Lung microvascular endothelial cell (primary cell): ENCODE data around the gene RERE. TPM values are rescaled to one million over a fixed set of nuclear protein-coding genes. Genes with fewer than 3 reads are reported as not detected.
A peak's percentile ranks its signal among the peaks of the same experiment; 100 is the strongest.
"Not testable (repeated sequence)": the region's sequence is repeated elsewhere in the genome, so short reads cannot be mapped to it uniquely, and the experiment has no call there.

Source experiments
- DNase-seq, 2 donors: peaks; one replicate each; pipeline versions ENCODE4 v3.0.0 to v3.0.0-alpha.2; 2010; ENCODE audit warnings: low read depth in 2 of 2
- total RNA-seq: library from RNA; depleted of rRNA; stranded (reverse); fragments of >200 nt; gene quantifications from 2 replicates; pipeline ENCODE4 v1.2.1, GENCODE V29; 2014

Gene RERE
- total RNA-seq, 1 donor from 2014 or later = 86.5 TPM

DNA sequence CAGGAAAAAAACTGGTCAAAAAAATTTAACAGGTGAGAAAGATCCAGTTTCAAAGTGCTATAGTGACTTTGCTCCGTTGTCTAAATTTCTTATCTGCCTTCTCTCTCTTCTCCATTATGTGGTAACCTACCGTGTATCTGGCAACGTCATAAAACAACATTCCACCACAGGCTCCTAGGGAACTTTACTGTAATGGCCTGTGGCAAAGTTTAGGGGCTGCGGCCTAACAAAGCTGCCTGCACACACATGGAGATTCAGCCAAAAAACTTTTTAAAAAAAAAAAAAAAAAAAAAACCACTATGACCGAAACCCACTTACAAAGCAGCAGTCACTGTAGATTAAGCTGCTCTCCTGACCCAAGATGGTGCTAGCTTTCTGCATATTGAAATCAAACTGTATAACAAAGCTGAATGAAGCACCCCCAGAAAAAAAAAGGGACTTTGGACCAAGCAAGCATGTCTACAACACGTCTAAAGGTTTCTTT is 296.9 kb downstream of the RERE start:
- no peak for DNase-seq

DNA sequence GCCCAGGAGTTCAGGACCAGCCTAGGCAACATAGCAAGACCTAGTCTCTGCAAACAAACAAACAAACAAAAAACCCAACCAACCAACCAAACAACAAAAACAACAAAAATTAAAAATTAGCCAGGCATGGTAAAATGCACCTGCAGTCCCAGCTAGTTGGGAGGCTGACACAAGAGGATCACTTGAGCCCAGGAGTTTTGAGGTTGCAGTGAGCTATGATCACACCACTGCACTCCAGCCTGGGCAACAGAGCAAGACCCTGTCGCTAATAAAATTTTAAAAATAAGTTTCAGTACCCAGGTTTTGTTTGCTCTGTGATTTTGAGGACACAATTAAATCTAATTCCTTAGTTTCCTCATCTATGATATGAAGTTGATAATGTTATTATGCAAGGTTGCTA is 298.3 kb downstream of the RERE start:
- DNase-seq = no peak

DNA sequence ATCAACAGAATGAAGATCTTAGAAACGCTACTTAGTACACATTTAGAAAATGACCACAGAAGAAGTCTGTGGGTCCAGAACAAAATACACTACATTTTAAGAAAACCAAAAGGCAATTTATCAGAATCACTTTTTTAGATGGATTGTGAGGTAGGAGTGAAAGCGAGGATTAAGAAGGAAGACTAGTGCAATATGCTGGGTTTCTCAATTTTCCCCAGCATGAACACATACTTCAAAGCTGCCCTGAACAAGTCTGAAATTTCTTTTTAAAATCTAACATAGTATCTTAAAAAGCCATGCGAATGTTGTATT is 299.0 kb downstream of the RERE start:
- no peak for DNase-seq

DNA sequence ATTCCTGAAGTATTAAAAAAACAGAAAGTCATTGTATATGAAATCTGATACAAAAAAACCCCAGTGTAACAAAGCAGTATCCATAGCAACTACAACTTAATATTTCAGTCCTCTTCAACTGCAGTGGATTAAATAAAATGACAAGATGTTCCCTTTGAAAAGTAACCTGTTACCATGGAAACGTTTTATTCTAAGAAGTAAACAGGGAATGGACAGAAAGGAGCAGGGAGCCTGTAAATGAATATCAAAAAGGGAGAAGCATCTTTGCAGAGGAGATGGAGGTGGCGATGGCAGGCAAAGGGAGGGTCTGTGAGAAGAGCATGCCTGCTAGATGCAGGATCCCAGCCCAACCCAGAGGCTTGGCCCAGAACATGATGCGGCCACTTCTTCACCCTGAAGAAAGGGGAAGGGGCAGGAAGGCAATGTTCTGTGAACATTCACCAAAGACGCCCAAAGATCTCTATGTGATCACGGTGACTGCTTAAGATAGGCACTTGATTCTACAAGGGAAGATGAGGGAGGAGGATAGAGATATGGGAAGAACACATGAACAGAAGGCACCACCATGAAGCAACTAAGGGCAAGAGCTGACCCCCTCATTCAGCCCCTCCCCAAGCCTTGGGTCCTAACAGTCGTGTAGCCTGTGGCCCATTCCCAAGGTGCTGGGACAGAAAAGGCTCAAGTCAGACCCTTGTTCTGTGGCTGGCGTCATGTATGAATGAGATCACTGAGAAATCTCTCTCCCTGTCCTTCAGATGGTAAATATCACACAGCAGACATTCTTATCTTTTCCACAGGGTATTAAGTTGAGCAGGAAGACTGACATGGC is 299.6 kb downstream of the RERE start:
- DNase-seq = peak; percentile 22 to 34

DNA sequence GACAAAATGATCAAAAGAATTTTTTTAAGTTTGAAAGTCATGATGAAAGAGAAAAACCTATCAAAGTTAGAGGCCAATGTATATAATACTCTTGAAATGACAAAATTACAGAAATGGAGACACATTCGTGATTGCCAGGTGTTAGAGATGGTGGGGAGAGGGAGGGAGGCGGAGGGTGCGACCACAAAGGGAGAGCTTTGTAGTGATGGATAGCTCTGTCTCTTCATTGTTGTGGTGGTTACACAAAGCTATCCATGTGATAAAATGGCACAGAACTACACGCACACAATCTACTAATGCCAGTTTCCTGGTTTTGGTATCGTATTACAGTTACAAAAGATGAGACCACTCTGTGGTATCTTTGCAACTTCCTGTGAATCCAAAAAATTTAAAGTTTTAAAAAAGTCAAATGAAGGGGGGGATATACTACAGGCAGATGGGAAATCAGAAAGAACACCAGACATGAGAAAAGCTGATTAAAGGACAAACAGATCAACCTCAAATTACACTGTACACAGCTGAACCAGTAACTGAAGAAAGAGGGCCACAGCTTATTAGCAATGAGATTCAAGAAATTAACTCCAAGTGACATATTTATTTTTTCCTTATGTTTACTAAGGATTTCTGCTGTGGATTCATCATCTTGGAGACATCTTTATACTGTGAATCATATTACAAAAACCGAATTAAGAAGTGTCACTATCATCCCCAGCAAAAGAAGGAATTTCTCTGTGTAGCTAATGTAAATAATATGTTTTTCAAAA is 300.5 kb downstream of the RERE start:
- DNase-seq = peak in 1 of 2 donors; percentile 41

DNA sequence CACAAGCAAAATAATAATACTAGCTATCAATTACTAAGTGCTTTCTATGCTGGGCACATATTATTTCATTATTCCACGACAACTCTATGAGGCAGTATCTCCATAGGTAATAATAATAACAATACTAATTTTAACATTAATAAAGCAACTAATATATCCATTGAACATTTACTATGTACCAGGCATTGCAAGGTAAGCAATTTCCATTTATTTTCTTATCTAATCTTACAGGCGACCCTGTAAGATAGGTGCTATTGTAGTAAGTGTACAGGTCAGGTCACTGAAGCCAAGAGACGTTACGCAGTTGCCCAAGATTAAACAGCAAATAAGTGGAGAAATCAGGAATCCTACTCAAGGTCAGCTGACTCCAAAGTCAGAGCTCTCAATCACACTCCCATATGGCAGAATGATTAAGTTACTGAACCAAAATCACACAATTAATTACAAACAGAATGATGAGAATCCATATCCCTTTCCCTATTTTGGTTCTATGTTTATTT is 301.1 kb downstream of the RERE start:
- DNase-seq = no peak

DNA sequence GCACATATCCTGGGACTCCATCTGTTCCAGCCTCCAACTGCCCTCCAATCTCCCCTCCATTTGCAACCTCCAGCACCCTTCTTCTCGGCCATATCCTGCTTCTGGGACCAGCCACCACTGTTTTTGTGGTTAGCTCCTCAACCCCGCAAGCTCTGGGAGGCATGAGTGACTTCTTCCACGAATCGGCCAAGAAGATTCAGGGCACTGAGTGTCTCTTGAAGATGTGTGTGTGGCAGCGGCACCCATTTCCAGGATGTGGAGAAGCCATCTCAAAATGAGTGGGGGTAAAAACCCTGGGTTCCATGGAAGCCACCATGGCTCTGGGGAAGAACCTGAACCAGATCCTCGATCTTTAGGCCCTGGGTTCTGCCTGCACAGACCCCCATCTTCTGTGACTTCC is 304.9 kb downstream of the RERE start:
- DNase-seq = no peak

DNA sequence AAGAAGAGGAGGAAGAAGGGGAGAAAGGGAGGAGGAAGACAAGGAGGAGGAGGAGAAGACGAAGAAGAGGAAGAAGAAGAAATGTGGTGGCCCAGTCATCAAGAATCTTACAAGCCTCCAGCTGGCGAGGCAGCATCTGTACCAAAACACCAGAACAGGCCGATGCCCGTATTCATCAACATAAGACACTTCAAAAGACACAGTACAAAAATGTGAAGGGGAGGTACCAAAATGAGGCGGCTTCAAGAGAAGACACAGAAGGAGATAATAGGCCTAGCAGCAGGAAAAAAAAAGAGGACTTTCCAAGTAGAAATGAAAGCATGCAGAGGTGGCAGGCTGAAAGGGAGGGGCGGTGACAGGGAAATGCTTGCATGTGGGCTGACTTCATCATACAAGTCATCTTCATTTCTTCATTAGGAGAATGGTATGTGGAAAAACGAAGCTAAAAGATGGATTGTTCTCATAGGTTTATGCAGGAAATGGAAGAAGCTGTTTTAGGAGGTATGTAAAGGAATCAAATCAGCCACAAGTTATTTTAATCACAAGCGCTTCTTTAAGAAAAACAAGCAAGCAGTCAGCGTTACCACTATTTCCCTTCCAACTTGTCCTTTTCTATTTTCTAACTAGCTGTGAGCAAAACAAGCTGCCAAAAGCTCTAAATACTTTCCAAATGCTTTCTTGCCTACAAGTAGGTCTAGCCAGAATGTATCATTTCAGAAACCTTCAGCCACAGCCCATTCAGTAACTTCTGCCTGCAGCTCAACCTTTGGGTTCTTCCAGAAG is 307.2 kb downstream of the RERE start:
- DNase-seq = peak in 1 of 2 donors; percentile 53

DNA sequence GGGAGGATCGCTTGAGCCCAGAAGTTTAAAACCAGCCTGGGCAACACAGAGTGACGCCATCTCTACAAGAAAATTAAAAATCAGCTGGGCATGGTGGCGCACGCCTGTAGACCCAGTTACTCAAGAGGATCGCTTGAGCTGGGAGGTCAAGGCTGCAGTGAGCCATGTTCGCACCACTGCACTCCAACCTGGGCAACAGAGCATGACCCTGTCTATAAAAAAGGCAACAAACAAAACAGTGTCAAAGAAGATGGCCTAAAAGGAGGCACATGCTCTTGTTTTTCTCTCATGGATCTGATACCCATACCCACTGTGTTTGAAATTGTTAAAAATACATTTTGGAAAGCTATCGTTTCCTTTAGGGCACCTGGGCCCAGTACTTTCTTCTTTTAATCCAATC is 307.9 kb downstream of the RERE start:
- no peak for DNase-seq

DNA sequence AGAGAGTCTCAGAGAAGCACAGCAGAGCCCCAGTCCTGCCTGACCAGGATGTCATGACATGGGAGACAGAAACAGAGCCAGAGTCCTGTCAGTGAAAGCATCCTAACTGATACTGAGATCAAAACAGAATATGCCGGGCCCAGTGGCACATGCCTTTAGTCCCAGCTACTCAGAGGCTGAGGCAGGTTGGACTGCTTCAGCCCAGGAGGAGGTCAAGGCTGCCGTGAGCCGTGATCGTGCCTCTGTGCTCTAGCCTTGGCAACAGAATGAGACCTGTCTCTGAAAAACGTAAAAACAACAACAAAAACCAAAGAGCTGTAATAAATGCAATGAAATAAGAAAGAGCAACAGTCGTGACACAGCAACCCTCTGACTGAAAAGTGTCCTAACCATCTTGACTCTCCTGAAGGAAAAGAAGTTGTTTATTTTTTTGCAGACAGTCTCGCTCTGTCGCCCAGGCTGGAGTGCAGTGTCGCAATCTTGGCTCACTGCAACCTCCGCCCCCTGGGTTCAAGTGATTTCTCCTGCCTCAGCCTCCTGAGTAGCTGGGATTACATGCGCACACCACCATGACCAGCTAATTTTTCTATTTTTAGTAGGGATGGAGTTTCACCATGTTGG is 310.3 kb downstream of the RERE start:
- no peak for DNase-seq

DNA sequence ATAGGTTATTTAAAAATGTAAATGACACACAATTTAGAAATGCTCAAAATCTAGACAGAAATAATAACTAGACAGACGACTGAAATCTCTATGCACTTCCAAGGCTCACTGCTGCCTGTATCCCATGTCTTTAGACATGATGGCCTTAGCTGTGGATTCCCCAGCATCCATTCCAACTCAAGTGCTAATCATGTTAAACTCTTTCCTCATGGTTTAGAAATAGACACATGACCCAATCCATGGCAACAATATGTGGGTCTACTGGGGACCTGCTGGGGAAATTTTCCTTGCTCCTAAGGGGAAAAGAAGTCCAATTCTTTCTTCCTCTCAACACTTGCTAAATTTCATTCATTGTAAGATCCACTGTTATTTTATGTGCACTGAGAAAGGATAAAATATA is 311.0 kb downstream of the RERE start:
- no peak for DNase-seq

DNA sequence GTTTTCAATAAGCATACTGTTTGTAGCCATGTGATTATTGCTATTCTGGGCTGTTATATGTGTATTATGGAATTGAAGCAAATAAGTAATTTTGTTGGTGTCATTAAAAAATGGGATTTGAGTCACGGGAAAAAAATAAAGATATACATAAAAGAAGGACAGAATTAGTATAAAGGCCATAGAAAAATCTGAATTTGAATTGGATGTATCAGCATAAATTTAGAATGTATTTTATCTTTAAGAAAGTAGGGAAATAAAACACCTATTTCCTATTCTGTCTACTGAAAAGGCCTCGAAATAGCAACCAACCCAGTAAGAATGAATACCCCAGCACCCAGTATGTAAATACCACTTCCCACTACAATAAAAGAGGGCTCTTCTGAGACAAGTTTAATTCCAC is 313.6 kb downstream of the RERE start:
- DNase-seq = no peak

DNA sequence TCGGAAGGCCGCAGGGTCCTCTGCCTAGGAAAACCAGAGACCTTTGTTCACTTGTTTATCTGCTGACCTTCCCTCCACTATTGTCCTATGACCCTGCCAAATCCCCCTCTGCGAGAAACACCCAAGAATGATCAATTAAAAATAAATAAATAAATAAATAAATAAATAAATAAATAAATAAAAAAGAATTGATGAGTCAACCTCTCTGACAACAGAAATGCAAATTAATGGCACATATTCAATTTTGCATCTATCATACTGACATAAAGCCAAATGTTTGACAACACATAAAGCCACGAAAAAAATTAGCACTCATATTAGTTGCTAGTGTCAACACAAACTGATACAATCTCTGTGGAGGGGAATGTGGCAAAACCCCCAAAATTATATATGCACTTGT is 314.5 kb downstream of the RERE start:
- DNase-seq = not testable (repeated sequence)

DNA sequence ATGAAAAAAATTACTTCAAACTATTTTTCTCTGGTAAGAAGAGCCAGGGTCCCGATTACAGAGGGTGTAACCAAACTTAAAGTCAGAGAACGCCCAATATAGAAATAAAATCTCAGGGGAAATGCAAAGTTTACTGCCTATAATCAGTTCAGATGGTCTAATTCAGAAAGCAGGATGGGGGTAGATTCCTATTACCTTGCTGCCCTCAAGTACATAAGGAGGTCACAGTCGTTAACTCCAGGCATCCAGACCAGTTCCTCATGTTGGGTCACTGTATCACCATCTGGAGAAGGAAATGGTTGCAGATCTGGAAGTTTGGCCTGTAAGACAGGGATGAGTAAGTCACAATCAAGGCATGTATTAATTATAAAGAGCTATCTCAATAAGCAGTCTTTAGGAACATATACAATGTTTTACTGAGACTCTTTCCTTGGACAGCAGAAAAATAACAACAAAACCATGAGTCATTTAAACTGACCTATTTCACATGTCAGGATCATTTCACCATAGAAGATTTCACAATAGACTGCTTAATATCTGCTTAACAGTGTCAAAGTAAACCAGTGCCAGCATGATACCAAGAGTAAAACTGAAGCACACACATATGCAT is 320.1 kb downstream of the RERE start:
- peak in 1 of 2 donors; percentile 27 for DNase-seq

DNA sequence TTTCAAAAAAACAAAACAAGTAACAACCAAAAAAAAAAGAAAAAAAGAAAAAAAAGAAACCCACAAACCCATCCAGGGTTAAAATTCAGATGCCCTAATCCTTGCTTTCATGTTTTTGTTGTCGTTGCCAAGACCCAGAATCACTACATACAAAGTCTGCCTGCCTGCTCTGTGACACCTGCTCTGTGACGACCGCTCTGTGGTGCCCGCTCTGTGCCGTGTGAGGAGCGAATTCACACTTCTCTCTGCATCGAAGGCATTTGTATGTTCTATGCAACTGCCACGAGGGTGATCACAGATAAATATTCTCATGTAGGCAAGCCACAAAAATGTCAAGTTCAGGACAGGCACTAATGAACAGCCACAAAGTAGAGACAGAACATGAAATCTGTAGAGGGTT is 321.0 kb downstream of the RERE start:
- no peak for DNase-seq

DNA sequence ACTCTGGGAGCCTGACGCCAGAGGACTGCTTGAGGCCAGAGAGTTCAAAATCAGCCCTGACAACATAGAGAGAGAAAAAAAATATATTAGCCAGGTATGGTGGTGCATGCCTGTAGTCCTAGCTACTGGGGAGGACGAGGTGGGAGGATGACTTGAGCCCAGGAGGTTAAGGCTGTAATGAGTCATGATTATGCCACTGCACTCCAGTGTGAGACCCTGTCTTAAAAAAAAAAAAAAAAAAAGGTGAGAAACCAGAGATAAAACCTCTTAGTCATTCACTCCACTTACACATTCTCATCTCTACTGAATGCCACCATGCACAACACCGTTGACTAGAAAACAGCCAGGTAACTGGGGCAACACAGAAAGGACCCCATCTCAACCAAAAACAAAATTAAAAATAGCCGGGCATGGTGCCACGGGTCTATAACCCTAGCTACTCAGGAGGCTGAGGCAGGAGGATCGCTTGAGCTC is 321.5 kb downstream of the RERE start:
- DNase-seq = no peak

DNA sequence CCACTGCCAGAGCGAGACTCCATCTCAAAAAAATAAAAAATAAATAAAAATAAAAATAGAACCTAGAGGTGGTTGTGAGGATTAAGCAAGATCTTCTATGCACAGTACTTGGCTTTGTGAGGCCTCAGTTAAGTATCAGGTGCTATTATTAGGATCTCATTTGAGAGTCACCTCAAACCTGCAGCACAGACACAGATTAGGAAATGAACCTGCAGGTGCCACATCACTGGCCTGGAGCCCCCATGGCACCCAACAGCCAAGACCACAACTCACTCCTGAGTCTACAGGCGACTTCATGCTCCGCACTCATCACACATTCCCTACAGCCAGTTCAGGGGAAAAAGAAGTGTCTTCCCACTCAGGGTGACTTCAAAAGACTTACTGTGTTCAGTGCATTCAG is 322.8 kb downstream of the RERE start:
- no peak for DNase-seq

DNA sequence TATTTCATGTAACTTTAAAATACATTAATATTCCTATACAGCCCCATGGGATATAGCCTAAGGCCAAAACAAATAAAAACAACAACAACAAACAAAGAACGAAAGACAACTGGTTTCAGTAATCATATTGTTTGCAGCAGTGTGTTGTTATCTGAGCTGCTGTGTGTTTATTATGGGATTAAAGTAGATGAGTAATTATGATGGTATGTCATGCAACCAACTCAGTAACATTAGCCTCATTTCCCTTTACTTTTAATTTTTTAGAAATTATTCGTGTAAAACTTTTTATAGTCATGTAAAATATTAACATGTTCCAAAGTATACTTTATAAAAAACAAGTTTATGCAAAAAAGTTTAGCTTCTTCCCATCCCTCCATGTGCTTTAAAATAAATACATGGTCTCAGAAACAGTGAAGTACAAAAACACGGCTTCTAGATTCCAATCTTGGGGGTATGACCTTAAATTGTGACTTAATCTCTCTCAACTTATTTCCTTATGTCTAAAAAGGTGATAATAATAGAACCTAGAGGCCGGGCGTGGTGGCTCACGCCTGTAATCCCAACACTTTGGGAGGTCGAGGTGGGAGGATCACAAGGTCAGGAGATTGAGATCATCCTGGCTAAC is 323.4 kb downstream of the RERE start:
- DNase-seq = no peak

DNA sequence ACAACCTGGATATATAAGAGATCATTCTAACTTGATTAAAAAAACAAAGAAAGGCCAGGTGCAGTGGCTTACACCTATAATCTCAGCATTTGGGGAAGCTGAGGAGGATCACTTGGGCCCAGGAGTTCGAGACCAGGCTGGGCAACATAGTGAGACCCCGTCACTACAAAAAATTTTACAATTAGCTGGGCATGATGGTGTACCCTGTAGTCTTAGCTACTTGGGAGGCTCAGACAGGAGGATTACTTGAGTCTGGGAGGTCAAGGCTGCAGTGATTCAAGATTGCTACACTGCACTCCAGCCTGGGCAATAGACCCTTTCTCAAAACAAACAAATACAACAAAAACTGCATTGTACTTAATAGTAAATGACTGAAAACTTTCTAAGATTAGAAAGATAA is 330.2 kb downstream of the RERE start:
- DNase-seq = no peak

DNA sequence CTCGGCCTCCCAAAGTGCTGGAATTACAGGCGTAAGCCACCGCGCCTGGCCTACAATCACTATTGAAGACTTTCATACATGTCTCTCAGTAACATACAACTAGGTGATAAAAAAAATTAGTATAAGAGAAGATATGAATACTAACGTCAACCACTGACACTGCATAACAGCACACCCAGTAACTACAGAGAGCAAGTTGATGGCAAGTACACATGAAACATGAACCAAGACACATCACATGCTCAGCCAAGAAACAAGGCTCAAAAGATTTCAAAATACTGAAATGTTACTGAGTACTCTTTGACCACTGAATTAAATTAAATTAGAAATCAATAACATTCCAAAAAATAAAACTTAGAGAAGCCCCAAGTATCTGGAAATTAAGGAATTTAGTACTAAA is 331.4 kb downstream of the RERE start:
- no peak for DNase-seq

DNA sequence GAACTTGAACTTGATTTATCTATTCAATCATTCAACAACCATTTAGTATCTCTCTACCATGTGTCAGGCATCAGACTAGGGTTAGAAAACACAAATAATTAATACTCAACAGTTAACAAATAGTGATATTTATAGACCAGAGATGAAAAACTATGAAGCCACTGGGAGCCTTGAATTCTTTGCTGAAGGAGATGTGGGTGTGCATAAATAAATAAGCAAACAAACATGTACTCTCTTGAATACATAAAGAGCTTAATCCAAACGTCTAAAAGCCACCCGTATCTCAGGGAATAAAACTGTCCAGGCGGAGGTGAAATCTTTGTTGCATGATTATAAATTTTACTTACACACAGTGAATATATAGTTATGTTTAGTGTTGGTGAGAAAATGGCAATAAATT is 333.9 kb downstream of the RERE start:
- DNase-seq = no peak
